ENCODE results near the gene FRG2B.
"Not testable (repeated sequence)": the region's sequence is repeated elsewhere in the genome, so short reads cannot be mapped to it uniquely, and the experiment has no call there.

DNA sequence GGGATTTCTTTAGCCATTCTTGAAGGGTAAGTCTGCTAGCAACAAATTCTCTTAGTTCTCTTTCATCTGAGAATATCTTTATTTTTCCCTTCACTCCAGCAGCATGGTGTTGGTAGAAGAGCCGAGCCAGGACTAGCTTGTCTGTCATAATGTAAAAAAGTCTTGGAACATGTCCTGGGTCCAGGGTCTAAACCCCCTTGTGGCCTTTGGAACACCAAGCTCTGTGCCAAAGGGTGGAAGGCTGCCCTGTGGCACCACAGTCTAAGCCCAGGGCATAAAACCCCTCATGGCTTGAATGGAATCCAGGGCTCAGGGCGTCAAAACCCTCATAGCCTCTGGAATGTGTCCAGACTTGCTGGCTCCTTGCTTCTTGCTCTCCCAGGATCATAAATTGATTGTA lies 23.2 kb downstream of the FRG2B start:
- TF ChIP-seq CTCF (IDR thresholded peaks at IDR 0.05 in 2 of 3, conservative IDR thresholded peaks at IDR 0.05 in 1 of 3; ENCODE audit: borderline replicate concordance in 1 of 3, insufficient read depth in 1 of 3, low read depth in 2 of 3, low read length in 2 of 3); RAD21 (IDR thresholded peaks at IDR 0.05; ENCODE audit: low read depth); POLR2AphosphoS5 (IDR thresholded peaks at IDR 0.05; ENCODE audit: low read depth, low read length); POLR2A (IDR thresholded peaks at IDR 0.05; ENCODE audit: borderline replicate concordance, extremely low read depth, insufficient read depth, insufficient read length); EZH2 (IDR thresholded peaks at IDR 0.05); MAX (IDR thresholded peaks at IDR 0.05); SRF (IDR thresholded peaks at IDR 0.05; ENCODE audit: low read depth); YY1 (IDR thresholded peaks at IDR 0.05; ENCODE audit: extremely low read depth, insufficient replicate concordance, low read depth, low read length); CEBPB (IDR thresholded peaks at IDR 0.05; ENCODE audit: low read depth); SIN3A (IDR thresholded peaks at IDR 0.05; ENCODE audit: low read depth): not testable (repeated sequence)
- TF ChIP-seq, protein P1, sequence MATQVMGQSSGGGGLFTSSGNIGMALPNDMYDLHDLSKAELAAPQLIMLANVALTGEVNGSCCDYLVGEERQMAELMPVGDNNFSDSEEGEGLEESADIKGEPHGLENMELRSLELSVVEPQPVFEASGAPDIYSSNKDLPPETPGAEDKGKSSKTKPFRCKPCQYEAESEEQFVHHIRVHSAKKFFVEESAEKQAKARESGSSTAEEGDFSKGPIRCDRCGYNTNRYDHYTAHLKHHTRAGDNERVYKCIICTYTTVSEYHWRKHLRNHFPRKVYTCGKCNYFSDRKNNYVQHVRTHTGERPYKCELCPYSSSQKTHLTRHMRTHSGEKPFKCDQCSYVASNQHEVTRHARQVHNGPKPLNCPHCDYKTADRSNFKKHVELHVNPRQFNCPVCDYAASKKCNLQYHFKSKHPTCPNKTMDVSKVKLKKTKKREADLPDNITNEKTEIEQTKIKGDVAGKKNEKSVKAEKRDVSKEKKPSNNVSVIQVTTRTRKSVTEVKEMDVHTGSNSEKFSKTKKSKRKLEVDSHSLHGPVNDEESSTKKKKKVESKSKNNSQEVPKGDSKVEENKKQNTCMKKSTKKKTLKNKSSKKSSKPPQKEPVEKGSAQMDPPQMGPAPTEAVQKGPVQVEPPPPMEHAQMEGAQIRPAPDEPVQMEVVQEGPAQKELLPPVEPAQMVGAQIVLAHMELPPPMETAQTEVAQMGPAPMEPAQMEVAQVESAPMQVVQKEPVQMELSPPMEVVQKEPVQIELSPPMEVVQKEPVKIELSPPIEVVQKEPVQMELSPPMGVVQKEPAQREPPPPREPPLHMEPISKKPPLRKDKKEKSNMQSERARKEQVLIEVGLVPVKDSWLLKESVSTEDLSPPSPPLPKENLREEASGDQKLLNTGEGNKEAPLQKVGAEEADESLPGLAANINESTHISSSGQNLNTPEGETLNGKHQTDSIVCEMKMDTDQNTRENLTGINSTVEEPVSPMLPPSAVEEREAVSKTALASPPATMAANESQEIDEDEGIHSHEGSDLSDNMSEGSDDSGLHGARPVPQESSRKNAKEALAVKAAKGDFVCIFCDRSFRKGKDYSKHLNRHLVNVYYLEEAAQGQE (IDR thresholded peaks at IDR 0.05; ENCODE audit: low read depth): not testable (repeated sequence)
